Stimulated activated CD8-positive, alpha-beta memory T cell treated with anti-CD3 and anti-CD28 coated beads, Interleukin-15, amount 100 ng/mL, for 48 hours (primary cell): ENCODE results near the gene LEKR1.

Source experiments
- DNase-seq, 2 donors: peaks; one replicate each; pipeline ENCODE4 v3.0.0-alpha.2; 2020; ENCODE audit warnings: low read depth in 2 of 2

The LEKR1 gene

GRCh38 chr3:157079676-157080369 lies 253.7 kb downstream of the LEKR1 start:
- DNase-seq = no peak

GRCh38 chr3:157081626-157082210 lies 255.6 kb downstream of the LEKR1 start:
- peak; percentile 77 to 78 for DNase-seq

GRCh38 chr3:157082305-157082982 lies 256.3 kb downstream of the LEKR1 start:
- no peak for DNase-seq

GRCh38 chr3:157083824-157084223 lies 257.7 kb downstream of the LEKR1 start:
- no peak for DNase-seq

GRCh38 chr3:157086060-157086750 lies 260.1 kb downstream of the LEKR1 start:
- no peak for DNase-seq

GRCh38 chr3:157086775-157087174 lies 260.6 kb downstream of the LEKR1 start:
- no peak for DNase-seq

GRCh38 chr3:157087373-157087772 lies 261.2 kb downstream of the LEKR1 start:
- no peak for DNase-seq

- no peak for DNase-seq
These were observed 261.8 kb downstream of the LEKR1 start for GRCh38 chr3:157087780-157088600.

- DNase-seq = peak; percentile 92 to 95
These were observed 262.7 kb downstream of the LEKR1 start for GRCh38 chr3:157088601-157089454.

- DNase-seq = no peak
These were observed 263.5 kb downstream of the LEKR1 start for GRCh38 chr3:157089455-157090221.

GRCh38 chr3:157091083-157091833 lies 265.1 kb downstream of the LEKR1 start:
- no peak for DNase-seq

- no peak for DNase-seq
These were observed 266.1 kb downstream of the LEKR1 start for GRCh38 chr3:157092230-157092629.

- DNase-seq = no peak
These were observed 266.9 kb downstream of the LEKR1 start for GRCh38 chr3:157093096-157093495.

- DNase-seq = no peak
These were observed 268.1 kb downstream of the LEKR1 start for GRCh38 chr3:157094301-157094700.

GRCh38 chr3:157094751-157095480 lies 268.8 kb downstream of the LEKR1 start:
- no peak for DNase-seq
